HG03064 (cell line): ENCODE data around the gene CAPSL.
"Not testable (repeated sequence)": the region's sequence is repeated elsewhere in the genome, so short reads cannot be mapped to it uniquely, and the experiment has no call there.

Source experiments
- ATAC-seq: cut with Tn5 transposase; IDR thresholded peaks from one replicate; pipeline ENCODE4 v1.9.1; 2021; ENCODE audit warnings: low read depth; ENCODE audit not compliant: unreplicated experiment

The CAPSL gene

GRCh38 chr5:35938568-35939227, at the start of gene CAPSL:
Gene CAPSL, minus strand, starts transcription at chr5:35938622. Its CDS starts 17,502 bp downstream, at chr5:35921120.
- ATAC-seq, result no peak

- ATAC-seq, result no peak
Observed at GRCh38 chr5:35987776-35988175, 49.4 kb upstream of the CAPSL start.

- no peak for ATAC-seq
Observed at GRCh38 chr5:35979715-35980114, 41.3 kb upstream of the CAPSL start.

DNA sequence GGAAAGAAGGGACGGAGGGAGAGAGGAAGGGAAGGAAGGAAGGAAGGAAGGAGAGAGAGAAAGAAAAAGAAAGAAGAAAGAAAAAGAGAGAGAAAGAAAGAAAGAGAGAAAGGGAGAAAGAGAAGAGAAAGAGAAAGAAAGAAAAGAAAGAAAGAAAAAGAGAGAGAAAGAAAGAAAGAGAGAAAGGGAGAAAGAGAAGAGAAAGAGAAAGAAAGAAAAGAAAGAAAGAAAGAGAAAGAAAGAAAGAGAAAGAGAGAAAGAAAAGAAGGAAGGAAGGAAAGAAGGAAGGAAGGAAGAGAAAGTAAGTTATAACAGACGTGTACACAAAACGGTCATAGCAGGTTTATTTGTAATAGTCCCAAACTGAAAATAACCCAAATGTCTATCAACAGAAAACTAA, 38.4 kb upstream of the CAPSL start:
- ATAC-seq, result not testable (repeated sequence)

DNA sequence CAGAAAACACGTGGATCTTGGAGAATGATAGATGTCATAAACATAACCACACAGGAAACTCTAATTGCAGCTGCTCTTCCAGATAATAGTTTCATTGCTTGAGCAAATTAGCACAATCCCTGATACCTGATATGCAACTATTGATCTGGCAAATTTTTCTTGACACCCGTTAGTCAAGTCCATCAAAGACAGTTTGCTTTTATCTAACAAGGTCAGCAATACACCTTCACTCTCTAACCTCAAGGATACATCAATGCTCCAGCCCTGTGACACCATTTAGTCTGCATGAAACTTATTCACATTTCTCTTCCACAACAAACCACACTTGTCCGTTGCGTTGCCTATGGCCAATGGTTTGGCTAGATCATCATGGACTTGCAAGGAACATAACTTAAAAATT, 36.1 kb upstream of the CAPSL start:
- no peak for ATAC-seq

DNA sequence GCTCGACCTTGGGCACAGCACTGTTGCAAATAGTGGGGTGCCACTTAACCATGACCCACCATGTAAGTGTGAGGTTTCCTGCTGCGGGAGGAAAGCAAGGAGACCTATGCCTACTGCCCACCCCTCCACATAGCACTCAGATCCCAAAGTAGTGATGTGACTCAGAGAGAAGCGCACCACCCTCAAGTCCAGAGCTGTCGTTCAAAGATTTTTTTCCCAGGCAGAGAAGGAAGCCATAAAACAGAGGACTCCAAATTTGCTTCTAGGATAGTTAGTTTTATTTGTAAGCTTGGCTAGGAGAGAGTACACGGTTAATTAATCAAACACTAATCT, 33.4 kb upstream of the CAPSL start:
- no peak for ATAC-seq

- ATAC-seq, result no peak
Observed at GRCh38 chr5:35971186-35971877, 32.9 kb upstream of the CAPSL start.

GRCh38 chr5:35963381-35963843, 25.0 kb upstream of the CAPSL start:
- no peak for ATAC-seq

GRCh38 chr5:35960328-35960727, 21.9 kb upstream of the CAPSL start:
- ATAC-seq, result no peak

GRCh38 chr5:35956429-35956828, 18.0 kb upstream of the CAPSL start:
- ATAC-seq, result no peak

DNA sequence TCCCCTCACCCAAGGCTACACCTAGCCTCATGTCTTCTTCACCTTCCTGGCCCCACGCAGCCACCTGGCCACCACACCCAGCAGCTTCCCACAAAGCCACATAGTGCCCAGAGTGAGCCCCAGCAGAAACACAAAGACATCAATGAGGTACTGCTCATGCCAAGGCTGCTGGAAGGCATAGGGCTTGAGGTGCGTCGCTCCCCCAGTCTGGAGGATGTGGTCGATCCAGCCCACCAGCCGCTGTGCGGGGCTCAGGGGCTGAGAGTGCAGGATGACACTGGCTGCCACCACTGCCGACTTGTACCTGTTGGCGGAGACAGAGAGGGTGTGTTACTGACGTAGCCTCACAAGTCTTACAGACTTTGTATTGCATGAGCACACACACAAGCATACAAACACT, 15.8 kb upstream of the CAPSL start:
- no peak for ATAC-seq

- no peak for ATAC-seq
Observed at GRCh38 chr5:35947085-35947484, 8.7 kb upstream of the CAPSL start.

DNA sequence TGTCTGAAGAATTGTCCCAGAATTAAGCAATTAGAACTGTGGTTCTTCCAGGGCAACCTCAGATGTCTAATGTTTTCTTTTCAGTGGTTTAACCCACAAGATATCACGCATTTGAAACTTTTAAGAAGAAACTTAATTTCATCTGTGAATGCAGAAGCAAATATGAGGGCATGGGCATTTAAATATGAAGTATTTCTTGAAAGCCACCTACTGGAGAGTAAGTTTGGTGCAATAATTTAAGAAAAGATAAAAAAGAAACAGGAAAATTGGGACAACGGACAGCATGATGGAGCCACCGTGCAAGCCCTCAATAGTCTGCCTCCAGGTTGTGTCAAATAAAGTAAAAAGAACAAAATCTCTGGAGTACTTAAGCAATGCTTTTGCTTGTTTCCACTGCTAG, 1.2 kb upstream of the CAPSL start:
- ATAC-seq, result no peak

DNA sequence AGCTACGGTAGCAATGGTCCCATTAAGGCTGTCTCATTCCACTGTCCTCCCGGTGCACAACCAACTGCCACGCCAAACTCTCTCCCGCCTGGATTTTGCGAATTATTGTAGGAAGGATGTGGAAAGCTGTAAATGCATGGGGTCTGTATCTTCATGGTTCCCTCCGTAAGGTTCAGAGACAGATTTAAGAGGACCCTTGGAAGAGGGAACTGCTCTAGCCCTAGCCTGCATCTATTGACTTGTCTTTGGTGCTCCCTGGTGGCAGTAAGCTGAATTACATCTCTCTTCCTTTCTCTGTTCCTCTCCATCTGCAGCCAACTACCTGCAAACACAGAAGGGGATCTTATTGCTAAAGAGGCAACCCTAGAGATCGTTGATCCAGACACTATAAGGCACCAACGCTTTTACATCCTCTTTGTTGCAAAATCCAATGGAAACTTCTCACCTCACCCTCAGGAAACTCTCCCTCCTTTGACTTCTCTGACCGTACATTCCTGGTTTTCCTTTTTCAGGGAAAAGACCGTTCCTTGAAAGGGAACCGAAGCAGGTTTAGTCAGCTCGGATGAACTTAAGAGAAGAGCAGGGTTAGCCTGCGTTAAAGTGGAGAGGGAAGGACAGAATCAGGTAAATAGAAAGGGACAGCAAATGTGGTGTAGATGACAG, 11.9 kb downstream of the CAPSL start:
- no peak for ATAC-seq

DNA sequence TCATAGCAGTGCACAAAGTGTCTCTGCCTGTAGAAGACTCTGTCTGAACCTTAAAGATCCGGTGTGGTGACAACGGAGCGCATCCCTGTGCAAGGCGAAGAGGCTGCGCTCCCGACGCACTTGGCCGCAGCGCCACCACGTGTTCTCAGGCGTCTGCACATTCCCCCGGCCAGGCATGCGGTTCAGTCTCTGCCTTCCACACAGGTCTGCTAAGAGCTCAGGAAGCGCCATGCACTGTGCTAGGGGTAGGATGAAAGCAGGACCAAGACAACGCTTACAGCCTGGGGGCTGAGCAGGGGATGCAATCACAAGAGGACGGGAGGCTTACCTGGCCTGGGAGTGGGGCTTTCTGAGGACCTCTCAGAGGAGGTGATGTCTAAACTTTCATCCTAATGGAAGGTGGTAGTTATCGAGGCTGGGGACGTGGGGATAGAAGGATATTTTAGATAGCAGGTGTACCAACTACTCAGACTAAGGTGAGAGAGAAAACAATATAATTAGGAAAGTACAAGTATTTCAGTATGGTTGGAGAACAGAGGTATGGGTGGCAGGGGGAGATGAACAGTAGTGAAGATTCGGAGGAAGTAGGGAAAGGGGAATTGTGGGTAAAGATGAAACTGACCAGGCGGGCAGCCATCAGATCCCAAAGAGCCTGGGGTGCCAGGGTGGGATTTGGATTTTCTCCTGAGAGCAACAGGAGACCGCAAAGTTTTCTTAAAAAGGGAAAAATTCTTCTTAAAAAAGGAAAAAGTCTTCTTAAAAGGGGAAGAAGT, 13.3 kb downstream of the CAPSL start:
- ATAC-seq, result no peak

- no peak for ATAC-seq
Observed at GRCh38 chr5:35924122-35924949, 14.1 kb downstream of the CAPSL start.

GRCh38 chr5:35922468-35922867, 16.0 kb downstream of the CAPSL start:
- no peak for ATAC-seq

GRCh38 chr5:35921930-35922329, 16.5 kb downstream of the CAPSL start:
- ATAC-seq, result no peak

DNA sequence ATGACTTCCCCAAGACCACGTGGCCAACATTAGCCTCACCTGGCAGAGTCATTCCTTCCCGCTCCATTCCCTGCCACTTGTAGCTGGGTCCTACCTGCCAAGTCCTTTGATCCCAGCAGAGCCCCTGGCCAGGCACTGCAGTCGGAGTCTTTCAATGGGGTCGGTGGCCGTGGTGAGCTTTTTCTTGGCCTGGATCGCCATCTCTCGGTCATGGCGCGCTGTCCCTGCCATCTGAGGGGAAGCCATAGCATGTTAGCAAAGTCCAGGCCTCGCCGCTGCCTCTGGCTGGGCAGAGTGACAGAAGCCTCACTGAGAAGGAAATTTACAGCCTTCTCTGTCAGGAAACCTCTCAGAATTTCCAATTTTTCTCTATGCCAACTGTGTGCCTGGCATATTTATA, 17.5 kb downstream of the CAPSL start:
- no peak for ATAC-seq

- ATAC-seq, result no peak
Observed at GRCh38 chr5:35919191-35919590, 19.2 kb downstream of the CAPSL start.
